NCI-H146 treated with DMSO at 0.1 percent for 48 hours (cell line): ENCODE results near the gene DLGAP1.

Experiments used
- DNase-seq: peaks from one replicate; lab custom pipeline; 2025; ENCODE audit not compliant: unreplicated experiment; lab: John Stamatoyannopoulos, UW

DLGAP1 gene

GRCh38 chr18:4245456-4245855, 209.7 kb downstream of the DLGAP1 start:
- DNase-seq, result no peak

- no peak for DNase-seq
These were observed 212.5 kb downstream of the DLGAP1 start for GRCh38 chr18:4242431-4243161.

- no peak for DNase-seq
These were observed 214.0 kb downstream of the DLGAP1 start for GRCh38 chr18:4241090-4241617.

- DNase-seq, result no peak
These were observed 216.1 kb downstream of the DLGAP1 start for GRCh38 chr18:4238966-4239365.

GRCh38 chr18:4237664-4238041, 217.5 kb downstream of the DLGAP1 start:
- DNase-seq, result no peak

- no peak for DNase-seq
These were observed 218.0 kb downstream of the DLGAP1 start for GRCh38 chr18:4236940-4237663.

- DNase-seq, result no peak
These were observed 221.6 kb downstream of the DLGAP1 start for GRCh38 chr18:4233468-4233867.

GRCh38 chr18:4232656-4233055, 222.5 kb downstream of the DLGAP1 start:
- no peak for DNase-seq

GRCh38 chr18:4231260-4231659, 223.8 kb downstream of the DLGAP1 start:
- DNase-seq, result no peak

GRCh38 chr18:4230450-4231168, 224.5 kb downstream of the DLGAP1 start:
- no peak for DNase-seq

- DNase-seq, result no peak
These were observed 230.9 kb downstream of the DLGAP1 start for GRCh38 chr18:4224031-4224704.

- no peak for DNase-seq
These were observed 243.8 kb downstream of the DLGAP1 start for GRCh38 chr18:4211111-4211837.

- no peak for DNase-seq
These were observed 246.7 kb downstream of the DLGAP1 start for GRCh38 chr18:4208366-4208765.

- no peak for DNase-seq
These were observed 247.6 kb downstream of the DLGAP1 start for GRCh38 chr18:4207383-4207985.

- DNase-seq, result no peak
These were observed 250.7 kb downstream of the DLGAP1 start for GRCh38 chr18:4204438-4204720.

GRCh38 chr18:4203568-4204437, 251.3 kb downstream of the DLGAP1 start:
- no peak for DNase-seq

GRCh38 chr18:4200399-4200798, 254.7 kb downstream of the DLGAP1 start:
- no peak for DNase-seq

GRCh38 chr18:4198956-4199355, 256.2 kb downstream of the DLGAP1 start:
- no peak for DNase-seq

- DNase-seq, result no peak
These were observed 258.8 kb downstream of the DLGAP1 start for GRCh38 chr18:4196351-4196750.
